Cerebellar cortex (tissue), 1 donor: ENCODE results near the gene NBAS.

Experiments
- DNase-seq: peaks from one replicate; pipeline ENCODE4 v3.0.0-alpha.2; 2015; ENCODE audit warnings: low spot score

Gene NBAS

GRCh38 chr2:15168116-15168515 lies 393.0 kb downstream of the NBAS start:
- no peak for DNase-seq

- DNase-seq: no peak
Observed at GRCh38 chr2:15166878-15167277, 394.3 kb downstream of the NBAS start.

GRCh38 chr2:15163326-15163725 lies 397.8 kb downstream of the NBAS start:
- no peak for DNase-seq

GRCh38 chr2:15162620-15163019 lies 398.5 kb downstream of the NBAS start:
- no peak for DNase-seq

- no peak for DNase-seq
Observed at GRCh38 chr2:15160201-15160991, 400.7 kb downstream of the NBAS start.

- peak; percentile 24 for DNase-seq
Observed at GRCh38 chr2:15159751-15160177, 401.4 kb downstream of the NBAS start.

- DNase-seq: no peak
Observed at GRCh38 chr2:15159206-15159605, 401.9 kb downstream of the NBAS start.

GRCh38 chr2:15158532-15158931 lies 402.6 kb downstream of the NBAS start:
- DNase-seq: no peak

GRCh38 chr2:15158100-15158499 lies 403.0 kb downstream of the NBAS start:
- DNase-seq: peak; percentile 16

- no peak for DNase-seq
Observed at GRCh38 chr2:15155959-15156574, 405.1 kb downstream of the NBAS start.

- DNase-seq: no peak
Observed at GRCh38 chr2:15154297-15154696, 406.8 kb downstream of the NBAS start.

GRCh38 chr2:15152382-15152781 lies 408.8 kb downstream of the NBAS start:
- no peak for DNase-seq

- no peak for DNase-seq
Observed at GRCh38 chr2:15149063-15149462, 412.1 kb downstream of the NBAS start.

GRCh38 chr2:15147591-15147990 lies 413.5 kb downstream of the NBAS start:
- no peak for DNase-seq

GRCh38 chr2:15146960-15147359 lies 414.2 kb downstream of the NBAS start:
- no peak for DNase-seq

GRCh38 chr2:15145919-15146318 lies 415.2 kb downstream of the NBAS start:
- no peak for DNase-seq

- no peak for DNase-seq
Observed at GRCh38 chr2:15145046-15145817, 415.9 kb downstream of the NBAS start.

GRCh38 chr2:15142069-15142689 lies 419.0 kb downstream of the NBAS start:
- DNase-seq: no peak

- no peak for DNase-seq
Observed at GRCh38 chr2:15141211-15141610, 419.9 kb downstream of the NBAS start.

GRCh38 chr2:15136639-15137038 lies 424.5 kb downstream of the NBAS start:
- no peak for DNase-seq

- DNase-seq: no peak
Observed at GRCh38 chr2:15134957-15135356, 426.2 kb downstream of the NBAS start.

- no peak for DNase-seq
Observed at GRCh38 chr2:15133461-15133860, 427.7 kb downstream of the NBAS start.
